Ovary (tissue), 9 donors: ENCODE data around the gene MDFI. TPM values are rescaled to one million over a fixed set of nuclear protein-coding genes. Genes with fewer than 3 reads are reported as not detected.

Experiments
- DNase-seq, 5 donors: peaks; one replicate each; pipeline ENCODE4 v3.0.0-alpha.2; 2019 to 2020
- H3K27ac ChIP-seq, 2 donors: fragments of 200-600 bp; one replicate each; pipeline versions ENCODE4 v1.5.1 to v1.8.0; 2019 to 2022
- H3K27me3 ChIP-seq: fragments of 200-600 bp; one replicate; pipeline ENCODE4 v1.8.0; 2022
- H3K36me3 ChIP-seq: fragments of 200-600 bp; sonication (generic); one replicate; pipeline ENCODE4 v1.5.1; 2019
- H3K4me1 ChIP-seq: one replicate; pipeline ENCODE4 v1.8.1; 2013; ENCODE audit warnings: mild to moderate bottlenecking, moderate library complexity; ENCODE audit not compliant: insufficient read depth
- H3K4me3 ChIP-seq: fragments of 200-600 bp; sonication (generic); one replicate; pipeline ENCODE4 v1.5.1; 2017
- H3K9me3 ChIP-seq, 2 donors: fragments of 200-600 bp in 1 of 2; sonication (generic) in 1 of 2; one replicate each; pipeline versions ENCODE4 v1.5.1 to v1.8.1; 2013 to 2019; ENCODE audit warnings: mild to moderate bottlenecking in 1 of 2, moderate library complexity in 1 of 2
- EP300 ChIP-seq: sonication (generic); formaldehyde crosslinking; IDR thresholded peaks from one replicate; pipeline ENCODE4 v1.6.1; 2017; ENCODE audit warnings: antibody characterized with exemption
- POLR2A ChIP-seq: fragments of 450-650 bp; IDR thresholded peaks from one replicate; pipeline ENCODE4 v1.6.1; 2017; ENCODE audit warnings: antibody characterized with exemption, mild to moderate bottlenecking, moderate library complexity
- WGBS, 3 donors: extraction: QIAGEN DNeasy Blood & Tissue Kit in 1 of 3; methylation state at CpG; one replicate each; pipeline versions ENCODE4 v1.1.5 to v1.1.7; 2013 to 2017; 5-methylcytosine and 5-hydroxymethylcytosine counted together
- intact Hi-C, 4 donors: fragments of 100-400 bp; cut with DNase I; formaldehyde crosslinking; loops; one replicate each; pipeline versions ENCODE4 v1.11.0 to v1.15.1; 2022 to 2023
- polyA plus RNA-seq, 2 donors: library from polyadenylated mRNA; stranded (reverse); fragments of 200-250 nt in 1 of 2; fragments of 350-450 nt in 1 of 2; fragmentation: Illumina TruSeq in 1 of 2; extraction: RNeasy Lipid Tissue Mini Kit (QIAGEN cat#74804) in 1 of 2; gene quantifications; one replicate each; pipeline ENCODE4 v1.2.3, GENCODE V29; 2013 to 2014
- total RNA-seq, 7 donors: library from RNA; depleted of rRNA in 2 of 7; stranded (reverse); fragments of >200 nt in 2 of 7; fragmentation: NEBNext Ultra II Directional in 3 of 7; extraction: Animal tissue kit (Norgen Biotek cat#: 25700) in 3 of 7; gene quantifications; one replicate each; pipeline versions ENCODE4 v1.1.0 to v1.2.4, GENCODE V29; 2016 to 2023
- TF ChIP-seq, protein P1 (sequence below), 3 donors: fragments of 450-650 bp in 2 of 3; fragments of 200-600 bp in 1 of 3; IDR thresholded peaks; one replicate each; pipeline versions ENCODE4 v1.5.1 to v1.8.0; 2016 to 2022; ENCODE audit warnings: antibody characterized with exemption in 3 of 3, mild to moderate bottlenecking in 1 of 3
- donor health status: DM: no; HTN: no; CAD: no; lungs with moderate emphysema.
- donor health status: DM: no; HTN: no; CAD: no.
- donor health status: Bipolar disorder and iron deficiency.
- donor health status: DM: yes; HTN: yes; CAD: no.
- donor health status: DM: no; HTN: no; CAD: no.
- donor health status: DM: yes; HTN: yes; CAD: no.

Gene MDFI
- total and polyA plus RNA-seq, 9 donors, result 3.8 to 24.4 (median 20.4) TPM

DNA sequence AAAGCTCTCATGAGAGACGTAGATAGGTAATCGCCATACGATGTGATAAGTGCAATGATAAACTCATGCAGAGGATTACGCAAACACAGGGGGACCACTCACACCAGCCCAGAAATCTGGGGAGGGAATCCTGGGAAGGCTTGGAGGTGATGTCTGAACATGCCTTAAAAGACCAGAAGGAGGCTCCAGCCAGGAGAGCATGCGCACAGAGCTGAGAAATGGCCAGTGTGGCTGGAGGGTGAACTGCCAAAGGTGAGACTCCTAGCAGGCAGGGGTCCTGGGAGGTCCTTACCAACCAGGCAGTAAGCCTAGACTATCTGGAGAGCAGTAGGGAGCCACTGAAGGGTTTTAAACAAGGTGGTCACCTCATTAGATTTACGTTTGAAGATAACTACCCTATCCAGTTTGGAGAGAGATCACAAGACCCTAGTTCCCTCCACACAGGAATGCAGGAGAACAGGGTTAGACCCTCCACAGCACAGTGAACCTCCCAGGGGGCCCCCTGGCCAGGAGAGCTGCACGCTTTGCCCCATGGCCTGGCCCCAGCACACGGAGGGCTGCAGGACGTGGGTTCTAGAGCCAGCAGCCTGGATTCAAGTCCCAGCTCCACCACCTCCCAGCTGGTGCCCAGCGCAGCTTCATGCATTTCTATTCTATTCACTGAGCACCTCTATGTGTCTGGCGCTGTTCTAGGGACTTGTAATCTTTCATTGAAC, 13.1 kb downstream of the MDFI start:
- no peaks in the 10 kb centered on the region for H3K27me3 ChIP-seq
- 79 to 85% (median 81%) methylated on average over 11 of the region's 11 CpGs for WGBS, 3 donors
- DNase-seq, result no peak
- intact Hi-C loops, result no loop called here
- no peaks in the 10 kb centered on the region for H3K36me3 ChIP-seq
- no peak overlapping the region for H3K4me3 ChIP-seq
- TF ChIP-seq, protein P1, sequence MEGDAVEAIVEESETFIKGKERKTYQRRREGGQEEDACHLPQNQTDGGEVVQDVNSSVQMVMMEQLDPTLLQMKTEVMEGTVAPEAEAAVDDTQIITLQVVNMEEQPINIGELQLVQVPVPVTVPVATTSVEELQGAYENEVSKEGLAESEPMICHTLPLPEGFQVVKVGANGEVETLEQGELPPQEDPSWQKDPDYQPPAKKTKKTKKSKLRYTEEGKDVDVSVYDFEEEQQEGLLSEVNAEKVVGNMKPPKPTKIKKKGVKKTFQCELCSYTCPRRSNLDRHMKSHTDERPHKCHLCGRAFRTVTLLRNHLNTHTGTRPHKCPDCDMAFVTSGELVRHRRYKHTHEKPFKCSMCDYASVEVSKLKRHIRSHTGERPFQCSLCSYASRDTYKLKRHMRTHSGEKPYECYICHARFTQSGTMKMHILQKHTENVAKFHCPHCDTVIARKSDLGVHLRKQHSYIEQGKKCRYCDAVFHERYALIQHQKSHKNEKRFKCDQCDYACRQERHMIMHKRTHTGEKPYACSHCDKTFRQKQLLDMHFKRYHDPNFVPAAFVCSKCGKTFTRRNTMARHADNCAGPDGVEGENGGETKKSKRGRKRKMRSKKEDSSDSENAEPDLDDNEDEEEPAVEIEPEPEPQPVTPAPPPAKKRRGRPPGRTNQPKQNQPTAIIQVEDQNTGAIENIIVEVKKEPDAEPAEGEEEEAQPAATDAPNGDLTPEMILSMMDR (IDR thresholded peaks at IDR 0.05), result no peak
- TF ChIP-seq EP300 (no peak), POLR2A (no peak)
- peaks cover 2% of the 10 kb centered on the region for H3K4me1 ChIP-seq
- no peaks in the 10 kb centered on the region for H3K9me3 ChIP-seq
- H3K27ac ChIP-seq, result no peak overlapping the region

DNA sequence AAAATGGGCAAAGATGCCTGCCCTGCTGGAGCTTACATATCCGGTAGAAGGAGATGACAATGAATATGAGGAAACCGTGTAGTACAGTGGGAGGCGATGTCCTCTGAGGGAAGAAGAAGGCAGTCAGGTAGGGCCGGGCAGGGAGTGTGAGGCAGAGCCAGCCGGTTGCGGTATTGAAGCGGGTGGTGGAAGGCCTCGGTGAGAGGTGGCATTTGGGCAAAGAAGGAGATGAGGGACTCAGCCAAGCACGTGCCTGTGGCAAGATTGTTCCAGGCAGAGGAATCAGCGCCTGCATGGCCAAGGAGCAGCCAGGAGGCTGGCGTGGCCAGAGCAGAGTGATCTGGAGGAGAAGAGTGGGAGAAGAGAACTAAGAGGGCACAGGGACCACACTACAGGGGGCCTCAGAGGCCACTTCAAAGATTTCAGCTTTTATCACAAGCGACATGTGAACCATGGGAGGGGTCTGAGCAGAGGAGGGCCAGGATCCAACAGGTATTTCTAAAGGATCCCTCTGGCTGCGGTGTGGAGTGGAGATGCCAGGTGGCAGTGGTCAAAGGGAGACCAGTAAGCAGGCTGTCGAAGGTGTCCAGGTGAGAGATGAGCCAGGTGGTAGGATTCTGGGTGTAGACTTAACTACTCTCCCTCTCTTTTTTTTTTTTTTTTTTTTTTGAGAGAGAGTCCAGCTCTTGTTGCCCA, 13.8 kb downstream of the MDFI start:
- Histone ChIP-seq H3K27me3 (no peaks in the 10 kb centered on the region), H3K27ac (no peak overlapping the region), H3K36me3 (no peaks in the 10 kb centered on the region), H3K4me1 (peaks cover 2% of the 10 kb centered on the region), H3K9me3 (no peaks in the 10 kb centered on the region), H3K4me3 (no peak overlapping the region)
- TF ChIP-seq, protein P1 (IDR thresholded peaks at IDR 0.05), result no peak
- TF ChIP-seq EP300, result no peak
- no peak for TF ChIP-seq POLR2A
- intact Hi-C loops, result no loop called here
- 85 to 89% (median 86%) methylated on average over 14 of the region's 14 CpGs for WGBS, 3 donors
- no peak for DNase-seq

DNA sequence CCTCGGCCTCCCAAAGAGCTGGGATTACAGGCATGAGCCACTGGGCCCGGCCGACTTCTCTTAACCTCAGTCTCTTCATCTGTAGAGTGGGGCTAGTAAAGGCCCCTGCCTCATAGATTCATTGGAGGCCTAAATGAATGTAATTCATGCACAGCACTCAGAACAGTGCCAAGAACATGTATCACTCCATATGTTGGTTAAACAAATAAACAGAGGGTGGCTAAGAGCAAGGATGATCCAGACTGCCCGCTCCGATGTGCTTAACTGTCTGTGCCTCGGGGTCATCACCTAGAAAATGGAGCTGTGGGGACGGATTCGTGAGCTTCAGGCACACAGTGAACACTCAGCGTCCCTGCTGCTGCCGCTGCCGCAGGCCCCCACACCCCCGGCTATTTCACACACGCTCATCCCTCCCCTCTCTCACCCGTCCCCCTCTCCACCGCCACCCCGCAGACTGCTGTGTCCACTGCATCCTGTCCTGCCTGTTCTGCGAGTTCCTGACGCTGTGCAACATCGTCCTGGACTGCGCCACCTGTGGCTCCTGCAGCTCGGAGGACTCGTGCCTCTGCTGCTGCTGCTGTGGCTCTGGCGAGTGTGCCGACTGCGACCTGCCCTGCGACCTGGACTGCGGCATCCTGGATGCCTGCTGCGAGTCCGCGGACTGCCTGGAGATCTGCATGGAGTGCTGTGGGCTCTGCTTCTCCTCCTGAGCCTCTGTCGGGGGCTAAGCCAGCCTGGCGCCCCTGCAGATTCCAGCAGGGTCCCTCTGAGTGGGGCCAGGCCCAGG, 14.8 kb downstream of the MDFI start:
- no peak for DNase-seq
- Histone ChIP-seq H3K36me3 (no peaks in the 10 kb centered on the region), H3K27me3 (no peaks in the 10 kb centered on the region), H3K27ac (no peak overlapping the region), H3K4me1 (no peaks in the 10 kb centered on the region), H3K9me3 (no peaks in the 10 kb centered on the region), H3K4me3 (no peak overlapping the region)
- 79 to 81% (median 80%) methylated on average over 32 of the region's 32 CpGs for WGBS, 3 donors
- intact Hi-C loops, result no loop called here
- TF ChIP-seq, protein P1 (IDR thresholded peaks at IDR 0.05), result no peak
- TF ChIP-seq POLR2A, result no peak
- TF ChIP-seq EP300, result no peak

DNA sequence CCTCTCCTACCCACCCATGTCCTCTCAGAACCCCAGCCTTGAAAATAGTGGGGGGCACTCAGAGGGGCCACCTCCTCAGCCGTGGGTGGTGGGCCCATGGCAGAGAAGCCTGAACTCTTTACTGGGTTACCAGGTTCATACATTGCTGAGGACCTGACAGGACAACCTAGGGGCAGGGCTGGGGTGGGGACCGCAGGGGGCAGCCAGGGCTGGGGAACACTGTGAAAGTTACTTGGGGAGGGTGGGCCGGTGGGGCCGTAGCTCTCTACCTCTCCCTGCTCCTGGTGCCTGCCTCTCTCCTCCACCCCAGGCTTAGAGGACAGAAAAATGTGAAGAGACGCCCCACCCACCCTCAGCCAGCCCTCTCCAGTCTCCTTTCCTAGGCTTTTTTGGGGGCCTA, 15.4 kb downstream of the MDFI start:
- Histone ChIP-seq H3K27ac (no peak overlapping the region), H3K4me1 (no peaks in the 10 kb centered on the region), H3K27me3 (no peaks in the 10 kb centered on the region), H3K4me3 (no peak overlapping the region), H3K9me3 (no peaks in the 10 kb centered on the region), H3K36me3 (no peaks in the 10 kb centered on the region)
- intact Hi-C loops, result no loop called here
- WGBS, 3 donors, result 70 to 72% (median 71%) methylated on average over 5 of the region's 5 CpGs
- DNase-seq, result no peak
- TF ChIP-seq POLR2A (no peak), EP300 (no peak)
- TF ChIP-seq, protein P1 (IDR thresholded peaks at IDR 0.05), result no peak
